ENCODE data around the gene SPSB1.

- TF ChIP-seq RAD21 (IDR thresholded peaks at IDR 0.05; ENCODE audit: low read depth) (no peak), TCF12 (IDR thresholded peaks at IDR 0.05; ENCODE audit: low read depth) (no peak), ZBTB7A (IDR thresholded peaks at IDR 0.05; ENCODE audit: low read depth) (no peak)
Observed at GRCh38 chr1:9391620-9392019, 98.9 kb downstream of the SPSB1 start.
